Nephron progenitor cell (in vitro differentiated cells): ENCODE data around the gene STARD3NL.
A peak's percentile ranks its signal among the peaks of the same experiment; 100 is the strongest.
"Not testable (repeated sequence)": the region's sequence is repeated elsewhere in the genome, so short reads cannot be mapped to it uniquely, and the experiment has no call there.

Experiments
- DNase-seq: peaks from one replicate; pipeline ENCODE4 v3.0.0; 2021
- H3K27ac Mint-ChIP-seq: 2 replicates; pipeline ENCODE4 v1.8.0; 2021; ENCODE audit warnings: mild to moderate bottlenecking, moderate library complexity, mixed read lengths
- H3K27me3 Mint-ChIP-seq: 2 replicates; pipeline ENCODE4 v1.8.0; 2021; ENCODE audit warnings: mild to moderate bottlenecking, low read depth, mixed read lengths; ENCODE audit not compliant: poor library complexity
- H3K36me3 Mint-ChIP-seq: 2 replicates; pipeline ENCODE4 v1.8.0; 2021; ENCODE audit warnings: low read depth, mixed read lengths
- H3K4me1 Mint-ChIP-seq: 2 replicates; pipeline ENCODE4 v1.8.0; 2021; ENCODE audit warnings: mixed read lengths
- H3K4me3 Mint-ChIP-seq: 2 replicates; pipeline ENCODE4 v1.8.0; 2021; ENCODE audit warnings: mild to moderate bottlenecking, moderate library complexity, mixed read lengths
- H3K9me3 Mint-ChIP-seq: 2 replicates; pipeline ENCODE4 v1.8.0; 2021; ENCODE audit warnings: mild to moderate bottlenecking, moderate library complexity, mixed read lengths
- CTCF ChIP-seq: fragments of 200-600 bp; sonication (generic); IDR thresholded peaks from 2 replicates; pipeline ENCODE4 v1.5.0; 2021; ENCODE audit warnings: antibody characterized with exemption

The STARD3NL gene

GRCh38 chr7:38232502-38233366 lies 54.7 kb downstream of the STARD3NL start:
- Mint-ChIP-seq H3K27ac (peak overlapping the region; percentile 90), H3K27me3 (no peaks in the 10 kb centered on the region), H3K36me3 (peaks cover 47% of the 10 kb centered on the region), H3K4me3 (no peak overlapping the region), H3K4me1 (peaks cover 43% of the 10 kb centered on the region), H3K9me3 (no peaks in the 10 kb centered on the region)
- no peak for TF ChIP-seq CTCF
- no peak for DNase-seq

- H3K9me3 Mint-ChIP-seq, DNase-seq, H3K4me3 Mint-ChIP-seq, H3K27me3 Mint-ChIP-seq, H3K27ac Mint-ChIP-seq: not testable (repeated sequence)
- Mint-ChIP-seq H3K4me1 (peaks cover 46% of the 10 kb centered on the region), H3K36me3 (peaks cover 32% of the 10 kb centered on the region)
Observed at GRCh38 chr7:38234759-38235158, 56.7 kb downstream of the STARD3NL start.

- H3K27me3 Mint-ChIP-seq = no peaks in the 10 kb centered on the region
Observed at GRCh38 chr7:38235606-38236005, 57.6 kb downstream of the STARD3NL start.

GRCh38 chr7:38239129-38239528 lies 61.1 kb downstream of the STARD3NL start:
- not testable (repeated sequence) for DNase-seq, H3K27ac Mint-ChIP-seq, H3K9me3 Mint-ChIP-seq, H3K36me3 Mint-ChIP-seq, H3K4me3 Mint-ChIP-seq, H3K27me3 Mint-ChIP-seq
- peaks cover 23% of the 10 kb centered on the region for H3K4me1 Mint-ChIP-seq

More at GRCh38 chr7:38235606-38236005, 57.6 kb downstream of the STARD3NL start:
- peaks cover 24% of the 10 kb centered on the region for H3K36me3 Mint-ChIP-seq
- no peak overlapping the region for H3K4me3 Mint-ChIP-seq
- no peaks in the 10 kb centered on the region for H3K9me3 Mint-ChIP-seq
- H3K27ac Mint-ChIP-seq = peak overlapping the region; percentile 78
- H3K4me1 Mint-ChIP-seq = peaks cover 40% of the 10 kb centered on the region
- no peak for DNase-seq
- TF ChIP-seq CTCF = no peak

GRCh38 chr7:38241071-38241470 lies 63.0 kb downstream of the STARD3NL start:
- Mint-ChIP-seq H3K9me3 (no peaks in the 10 kb centered on the region), H3K4me1 (peaks cover 28% of the 10 kb centered on the region), H3K27ac (no peak overlapping the region), H3K4me3 (no peak overlapping the region), H3K27me3 (no peaks in the 10 kb centered on the region), H3K36me3 (no peaks in the 10 kb centered on the region)
- no peak for DNase-seq
- TF ChIP-seq CTCF = no peak

- H3K36me3 Mint-ChIP-seq = no peaks in the 10 kb centered on the region
- H3K9me3 Mint-ChIP-seq = no peaks in the 10 kb centered on the region
- H3K27me3 Mint-ChIP-seq = no peaks in the 10 kb centered on the region
- H3K4me3 Mint-ChIP-seq = no peak overlapping the region
- no peak for DNase-seq
- H3K27ac Mint-ChIP-seq = no peak overlapping the region
- no peak for TF ChIP-seq CTCF
- H3K4me1 Mint-ChIP-seq = peaks cover 23% of the 10 kb centered on the region
Observed at GRCh38 chr7:38242814-38243213, 64.8 kb downstream of the STARD3NL start.

- not testable (repeated sequence) for H3K36me3 Mint-ChIP-seq
Observed at GRCh38 chr7:38243345-38243744, 65.3 kb downstream of the STARD3NL start.

More at GRCh38 chr7:38243345-38243744, 65.3 kb downstream of the STARD3NL start:
- H3K4me3 Mint-ChIP-seq, H3K27ac Mint-ChIP-seq, DNase-seq, H3K9me3 Mint-ChIP-seq, H3K27me3 Mint-ChIP-seq: not testable (repeated sequence)
- peaks cover 18% of the 10 kb centered on the region for H3K4me1 Mint-ChIP-seq
